GM18951 (cell line): ENCODE results near the gene PRR23E.

Source experiments
- POLR2A ChIP-seq: IDR thresholded peaks from 4 replicates; pipeline ENCODE4 v1.6.1; 2011; ENCODE audit warnings: mild to moderate bottlenecking; ENCODE audit not compliant: insufficient read length, insufficient read depth; ENCODE audit errors: extremely low read depth
- in situ Hi-C: fragments of 300-500 bp; cut with MboI; formaldehyde crosslinking; loops from one replicate; pipeline ENCODE4 v1.12.0; 2022; ENCODE audit warnings: low sequenced_read_pairs, mixed read lengths, inconsistent platforms; ENCODE audit not compliant: unreplicated experiment

Gene PRR23E

GRCh38 chr3:127192576-127193232, at the start of gene PRR23E:
TSS of gene PRR23E (plus strand) at chr3:127193131. CDS start at chr3:127196686, 3,555 bp downstream.
- no peak for TF ChIP-seq POLR2A
- in situ Hi-C loops, result no loop called here

GRCh38 chr3:127143172-127143571, 49.8 kb upstream of the PRR23E start:
- TF ChIP-seq POLR2A, result no peak
- in situ Hi-C loops, result no loop called here

DNA sequence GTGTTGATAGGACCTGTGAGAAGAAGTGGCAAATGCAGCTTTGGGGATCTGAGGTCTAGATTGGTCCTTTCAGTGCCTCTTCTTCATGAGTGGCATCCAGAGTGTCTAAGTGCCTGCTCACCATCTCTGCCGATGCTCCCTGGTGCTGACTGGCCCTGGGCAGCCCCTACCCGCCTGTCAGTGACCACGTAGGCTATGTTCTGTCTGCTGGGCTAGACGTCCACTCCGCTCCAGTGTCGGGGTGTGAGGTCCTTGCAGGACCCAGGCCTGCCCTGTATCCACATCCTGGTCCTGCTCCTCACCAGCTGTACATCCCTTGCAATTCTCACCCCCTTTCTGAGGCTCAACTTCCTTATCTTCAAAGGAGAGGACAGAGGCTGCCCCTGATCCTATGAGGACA, 48.3 kb upstream of the PRR23E start:
- in situ Hi-C loops, result no loop called here
- no peak for TF ChIP-seq POLR2A

GRCh38 chr3:127145266-127145665, 47.7 kb upstream of the PRR23E start:
- TF ChIP-seq POLR2A, result no peak
- in situ Hi-C loops, result no loop called here

DNA sequence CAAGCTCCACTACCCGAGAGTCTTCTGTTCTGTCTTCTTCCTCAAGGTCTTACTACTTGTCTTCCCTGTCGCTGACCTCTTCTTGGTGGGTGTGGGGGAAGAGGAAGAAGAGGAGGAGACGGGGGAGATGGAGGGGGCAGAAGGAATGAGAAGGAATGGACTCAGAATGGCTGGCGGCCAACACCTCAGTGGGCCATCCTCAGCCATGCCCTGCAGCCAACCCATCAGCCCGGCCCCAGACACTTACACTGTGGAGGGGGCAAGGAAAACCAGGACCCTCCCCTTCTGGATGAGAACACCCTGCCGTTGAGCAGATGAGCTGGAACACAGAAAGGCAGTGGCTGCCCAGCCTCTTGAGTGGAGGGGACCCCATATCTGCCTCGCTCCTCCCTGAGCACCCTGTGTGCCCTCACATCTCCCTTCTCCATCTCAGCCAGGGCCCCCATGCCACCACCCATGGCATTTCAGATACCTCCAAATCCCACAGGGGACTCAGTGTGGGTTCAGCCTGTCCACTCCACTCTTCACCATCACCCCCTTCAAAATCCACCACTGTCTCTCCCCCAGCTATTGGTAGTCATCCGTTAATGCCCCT, 45.5 kb upstream of the PRR23E start:
- in situ Hi-C loops, result no loop called here
- TF ChIP-seq POLR2A, result no peak

- in situ Hi-C loops, result no loop called here
- TF ChIP-seq POLR2A, result no peak
Observed at GRCh38 chr3:127149621-127150310, 43.2 kb upstream of the PRR23E start.

GRCh38 chr3:127150513-127151250, 42.2 kb upstream of the PRR23E start:
- TF ChIP-seq POLR2A, result no peak

GRCh38 chr3:127151251-127151564, 41.7 kb upstream of the PRR23E start:
- in situ Hi-C loops, result no loop called here
- TF ChIP-seq POLR2A, result no peak

More at GRCh38 chr3:127150513-127151250, 42.2 kb upstream of the PRR23E start:
- in situ Hi-C loops, result no loop called here

DNA sequence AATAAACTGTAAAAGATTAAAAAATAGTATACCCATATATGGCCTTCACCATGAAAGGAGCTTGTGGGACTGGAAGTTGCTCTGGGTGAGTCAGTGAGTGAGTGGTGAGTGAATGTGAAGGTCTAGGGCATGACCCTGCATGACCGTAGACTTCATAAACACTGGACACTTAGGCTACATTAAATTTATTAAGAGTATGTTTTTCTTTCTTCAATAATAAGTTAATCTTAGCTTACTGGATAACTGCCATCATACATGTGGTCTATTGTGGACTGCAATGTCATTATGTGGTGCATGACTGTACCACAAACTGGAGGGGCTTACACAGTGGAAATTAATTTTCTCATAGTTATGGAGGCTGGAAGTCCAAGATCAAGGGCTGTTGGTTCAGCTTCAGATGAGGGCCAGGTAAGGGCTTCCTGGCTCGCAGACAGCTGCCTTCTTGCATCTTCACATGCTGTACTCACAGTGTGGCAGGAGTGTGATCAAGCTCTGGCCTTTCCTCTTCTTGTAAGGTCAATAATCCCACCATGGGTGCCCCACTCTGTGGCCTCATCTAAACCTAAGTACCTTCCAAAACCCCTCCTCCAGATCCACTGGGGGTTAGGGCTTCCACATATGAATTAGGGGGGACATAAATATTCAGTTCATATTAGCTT, 40.8 kb upstream of the PRR23E start:
- no peak for TF ChIP-seq POLR2A
- in situ Hi-C loops, result no loop called here

DNA sequence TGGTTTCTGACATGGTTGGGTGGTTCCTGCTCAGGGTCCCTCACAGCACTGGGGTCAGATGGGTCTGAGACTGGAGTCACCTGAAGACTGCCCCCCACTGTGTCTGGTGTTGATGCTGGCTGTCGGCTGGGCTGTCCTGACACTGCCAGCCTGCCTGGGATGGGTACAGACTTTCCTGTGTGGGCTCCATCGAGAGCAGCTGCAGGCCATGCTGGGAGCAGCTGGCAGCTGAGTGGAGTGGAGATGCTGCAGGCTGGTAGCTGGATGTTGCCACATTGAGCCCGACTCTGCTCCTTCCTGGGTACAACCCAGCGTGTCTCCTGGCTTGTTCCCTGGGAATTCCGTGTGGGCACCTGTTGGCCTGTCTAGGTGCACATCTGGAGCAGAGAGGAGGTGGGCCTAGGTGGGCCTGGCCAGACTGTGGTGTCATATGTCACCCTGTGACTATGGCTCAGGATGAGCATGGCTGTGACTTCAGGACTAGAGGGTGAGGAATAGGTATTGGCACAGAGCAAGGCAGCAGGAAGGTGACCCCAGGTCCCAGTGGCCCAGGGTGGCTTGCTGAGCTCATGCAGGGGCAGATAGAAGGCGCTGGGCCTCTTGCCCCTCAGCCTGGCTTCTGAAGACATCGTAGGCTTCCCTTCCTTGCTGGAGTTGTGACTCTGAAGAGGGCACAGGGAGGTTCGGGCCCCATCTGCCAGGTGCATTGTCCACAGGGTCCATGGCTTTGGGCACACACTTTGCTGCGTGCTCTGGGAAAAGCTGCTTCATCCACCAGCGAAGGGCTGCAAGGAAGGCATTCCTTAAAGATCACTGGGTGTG, 40.0 kb upstream of the PRR23E start:
- no peak for TF ChIP-seq POLR2A
- in situ Hi-C loops, result no loop called here

DNA sequence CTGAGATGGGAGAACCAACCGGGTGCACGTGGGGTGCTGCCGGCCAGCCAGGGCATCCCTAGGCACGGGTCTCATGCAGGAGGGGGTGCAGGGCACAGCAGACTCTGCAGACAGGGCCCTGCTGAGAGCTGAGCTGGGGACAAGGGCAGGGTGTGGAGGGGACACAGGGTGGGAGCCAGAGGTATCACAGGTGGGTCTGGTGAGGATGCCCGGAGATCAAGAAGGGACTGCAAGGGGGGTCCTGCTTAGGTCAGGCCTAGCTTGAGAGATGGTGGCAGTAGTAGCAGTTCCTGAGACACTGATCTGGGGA, 39.5 kb upstream of the PRR23E start:
- no peak for TF ChIP-seq POLR2A
- in situ Hi-C loops, result no loop called here

GRCh38 chr3:127156338-127157050, 36.4 kb upstream of the PRR23E start:
- TF ChIP-seq POLR2A, result no peak
- in situ Hi-C loops, result no loop called here
